Measurements from ENCODE around the gene ESPNL.

DNA sequence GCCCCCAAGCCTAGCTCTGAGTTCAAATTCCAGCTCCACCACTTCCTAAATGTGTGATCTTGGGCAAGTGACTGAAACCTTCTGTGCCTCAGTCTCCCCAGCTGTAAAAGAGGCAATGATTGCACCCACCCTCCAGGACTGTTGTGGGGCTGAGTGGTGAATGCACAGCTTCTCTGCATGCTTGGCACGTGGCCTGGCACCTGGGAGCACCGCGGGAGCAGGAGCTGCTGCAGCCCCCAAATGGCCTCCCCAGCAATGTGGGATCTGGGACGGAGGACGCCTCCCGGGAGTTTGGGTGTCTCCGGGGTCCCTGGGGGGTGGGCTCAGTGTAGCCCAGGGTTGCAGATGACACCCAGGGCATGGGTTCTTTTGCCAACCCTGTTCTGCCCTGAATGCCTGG is 39.9 kb downstream of the ESPNL start:
- no peak for TF ChIP-seq POLR2A (IDR thresholded peaks at IDR 0.05)
- TF ChIP-seq, protein P1, sequence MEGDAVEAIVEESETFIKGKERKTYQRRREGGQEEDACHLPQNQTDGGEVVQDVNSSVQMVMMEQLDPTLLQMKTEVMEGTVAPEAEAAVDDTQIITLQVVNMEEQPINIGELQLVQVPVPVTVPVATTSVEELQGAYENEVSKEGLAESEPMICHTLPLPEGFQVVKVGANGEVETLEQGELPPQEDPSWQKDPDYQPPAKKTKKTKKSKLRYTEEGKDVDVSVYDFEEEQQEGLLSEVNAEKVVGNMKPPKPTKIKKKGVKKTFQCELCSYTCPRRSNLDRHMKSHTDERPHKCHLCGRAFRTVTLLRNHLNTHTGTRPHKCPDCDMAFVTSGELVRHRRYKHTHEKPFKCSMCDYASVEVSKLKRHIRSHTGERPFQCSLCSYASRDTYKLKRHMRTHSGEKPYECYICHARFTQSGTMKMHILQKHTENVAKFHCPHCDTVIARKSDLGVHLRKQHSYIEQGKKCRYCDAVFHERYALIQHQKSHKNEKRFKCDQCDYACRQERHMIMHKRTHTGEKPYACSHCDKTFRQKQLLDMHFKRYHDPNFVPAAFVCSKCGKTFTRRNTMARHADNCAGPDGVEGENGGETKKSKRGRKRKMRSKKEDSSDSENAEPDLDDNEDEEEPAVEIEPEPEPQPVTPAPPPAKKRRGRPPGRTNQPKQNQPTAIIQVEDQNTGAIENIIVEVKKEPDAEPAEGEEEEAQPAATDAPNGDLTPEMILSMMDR (IDR thresholded peaks at IDR 0.05 in 8 of 11, conservative IDR thresholded peaks at IDR 0.05 in 3 of 11) = no peak

Data from spleen (tissue), 7 donors.